Activated CD4-positive, CD25-positive, alpha-beta regulatory T cell (primary cell): Measurements from ENCODE around the gene LNP1.
"Not testable (repeated sequence)": the region's sequence is repeated elsewhere in the genome, so short reads cannot be mapped to it uniquely, and the experiment has no call there.

Experiments
- DNase-seq, 4 experiments: peaks; one replicate each; lab custom pipeline; 2025; lab: John Stamatoyannopoulos, UW

The LNP1 gene

GRCh38 chr3:100478521-100478920, 77.2 kb downstream of the LNP1 start:
- not testable (repeated sequence) for DNase-seq

- no peak for DNase-seq
Observed at GRCh38 chr3:100480081-100480480, 78.7 kb downstream of the LNP1 start.

GRCh38 chr3:100482176-100482575, 80.8 kb downstream of the LNP1 start:
- DNase-seq: no peak

- DNase-seq: no peak
Observed at GRCh38 chr3:100483529-100483928, 82.2 kb downstream of the LNP1 start.

GRCh38 chr3:100486808-100487207, 85.5 kb downstream of the LNP1 start:
- DNase-seq: no peak

- no peak for DNase-seq
Observed at GRCh38 chr3:100489118-100489517, 87.8 kb downstream of the LNP1 start.

GRCh38 chr3:100492059-100493006, 91.0 kb downstream of the LNP1 start, which contains the start of gene TMEM45A:
TSS of gene TMEM45A (plus strand) at chr3:100492619. CDS start at chr3:100555212, 62,593 bp downstream.
- peak; percentile 3 to 52 (median 21) for DNase-seq

- no peak for DNase-seq
Observed at GRCh38 chr3:100496711-100497261, 95.4 kb downstream of the LNP1 start.

GRCh38 chr3:100499651-100500050, 98.3 kb downstream of the LNP1 start:
- DNase-seq: no peak

- no peak for DNase-seq
Observed at GRCh38 chr3:100500320-100500880, 99.1 kb downstream of the LNP1 start.

- DNase-seq: no peak
Observed at GRCh38 chr3:100503448-100503847, 102.1 kb downstream of the LNP1 start.
